H9 (cell line): ENCODE results near the gene CBLB. TPM values are rescaled to one million over a fixed set of nuclear protein-coding genes. Genes with fewer than 3 reads are reported as not detected.

ENCODE experiments used
- DNase-seq: peaks from one replicate; pipeline ENCODE4 v3.0.0-alpha.2; 2017
- H2AFZ ChIP-seq: one replicate; pipeline ENCODE4 v1.6.1; 2013; ENCODE audit warnings: mild to moderate bottlenecking, low read length, control low read depth, moderate library complexity
- H2AK5ac ChIP-seq: 2 replicates; pipeline ENCODE4 v1.6.1; 2013; ENCODE audit warnings: low read length, control low read depth, mixed read lengths; ENCODE audit not compliant: insufficient read length
- H2BK120ac ChIP-seq: one replicate; pipeline ENCODE4 v1.6.1; 2013; ENCODE audit warnings: low read depth, mild to moderate bottlenecking, low read length, control low read depth, inconsistent platforms; ENCODE audit not compliant: poor library complexity, severe bottlenecking
- H2BK12ac ChIP-seq: 2 replicates; pipeline ENCODE4 v1.6.1; 2013; ENCODE audit warnings: low read length, control low read depth, mixed read lengths, low read depth; ENCODE audit not compliant: insufficient read length
- H2BK15ac ChIP-seq: 2 replicates; pipeline ENCODE4 v1.6.1; 2013; ENCODE audit warnings: low read depth, low read length, control low read depth
- H2BK20ac ChIP-seq: one replicate; pipeline ENCODE4 v1.6.1; 2013; ENCODE audit warnings: low read depth, mild to moderate bottlenecking, low read length, control low read depth, inconsistent platforms; ENCODE audit not compliant: poor library complexity, severe bottlenecking
- H2BK5ac ChIP-seq: 2 replicates; pipeline ENCODE4 v1.6.1; 2013; ENCODE audit warnings: low read length, control low read depth, mixed read lengths; ENCODE audit not compliant: insufficient read length
- H3K14ac ChIP-seq: 2 replicates; pipeline ENCODE4 v1.6.1; 2013; ENCODE audit warnings: low read length, control low read depth; ENCODE audit not compliant: insufficient read depth
- H3K18ac ChIP-seq: 2 replicates; pipeline ENCODE4 v1.6.1; 2013; ENCODE audit warnings: low read depth, mild to moderate bottlenecking, mixed read lengths, low read length, control low read depth; ENCODE audit not compliant: insufficient read length
- H3K23ac ChIP-seq: 2 replicates; pipeline ENCODE4 v1.6.1; 2013; ENCODE audit warnings: low read length, control low read depth, mixed read lengths, low read depth; ENCODE audit not compliant: insufficient read length
- H3K23me2 ChIP-seq: 2 replicates; pipeline ENCODE4 v1.6.1; 2013; ENCODE audit warnings: low read depth, mild to moderate bottlenecking, mixed read lengths, low read length, control low read depth; ENCODE audit not compliant: insufficient read length, poor library complexity, severe bottlenecking
- H3K27ac ChIP-seq: 2 replicates; pipeline ENCODE4 v1.5.1; 2013; ENCODE audit warnings: low read length, control low read depth, mixed read lengths, low read depth; ENCODE audit not compliant: insufficient read length
- H3K27me3 ChIP-seq: 2 replicates; pipeline ENCODE4 v1.6.1; 2013; ENCODE audit warnings: low read length, control low read depth, inconsistent platforms; ENCODE audit not compliant: insufficient read depth
- H3K4ac ChIP-seq: 2 replicates; pipeline ENCODE4 v1.6.1; 2013; ENCODE audit warnings: low read depth, mild to moderate bottlenecking, control low read depth, inconsistent platforms, low read length, moderate library complexity
- H3K4me1 ChIP-seq: 2 replicates; pipeline ENCODE4 v1.6.1; 2013; ENCODE audit warnings: low read length, control low read depth, inconsistent platforms; ENCODE audit not compliant: insufficient read depth
- H3K4me2 ChIP-seq: 2 replicates; pipeline ENCODE4 v1.6.1; 2013; ENCODE audit warnings: low read length, control low read depth, mixed read lengths; ENCODE audit not compliant: insufficient read length, insufficient read depth
- H3K56ac ChIP-seq: 2 replicates; pipeline ENCODE4 v1.6.1; 2013; ENCODE audit warnings: low read depth, mild to moderate bottlenecking, mixed read lengths, low read length, control low read depth; ENCODE audit not compliant: insufficient read length
- H3K79me1 ChIP-seq: 2 replicates; pipeline ENCODE4 v1.6.1; 2013; ENCODE audit warnings: low read depth, mild to moderate bottlenecking, moderate library complexity, low read length, control low read depth, inconsistent platforms; ENCODE audit not compliant: insufficient read depth, poor library complexity, severe bottlenecking
- H3K79me2 ChIP-seq: 2 replicates; pipeline ENCODE4 v1.6.1; 2013; ENCODE audit warnings: low read length, control low read depth, inconsistent platforms; ENCODE audit not compliant: insufficient read depth
- H3K9ac ChIP-seq: 2 replicates; pipeline ENCODE4 v1.6.1; 2013; ENCODE audit warnings: low read length, control low read depth, mixed read lengths; ENCODE audit not compliant: insufficient read length; ENCODE audit errors: extremely low read depth
- H3K9me3 ChIP-seq: one replicate; pipeline ENCODE4 v1.6.1; 2013; ENCODE audit warnings: low read depth, low read length, inconsistent platforms; ENCODE audit not compliant: control insufficient read depth
- H3T11ph ChIP-seq: one replicate; pipeline ENCODE4 v1.6.1; 2013; ENCODE audit warnings: mild to moderate bottlenecking, low read length, control low read depth, inconsistent platforms
- H4K20me1 ChIP-seq: one replicate; pipeline ENCODE4 v1.6.1; 2013; ENCODE audit not compliant: control insufficient read depth, insufficient read length, insufficient read depth
- H4K5ac ChIP-seq: 2 replicates; pipeline ENCODE4 v1.6.1; 2013; ENCODE audit warnings: low read depth, mild to moderate bottlenecking, mixed read lengths, low read length, control low read depth; ENCODE audit not compliant: insufficient read length
- H4K8ac ChIP-seq: replicated peaks from 2 replicates; pipeline ENCODE4 v1.6.1; 2013; ENCODE audit warnings: low read length, control low read depth, mixed read lengths, low read depth; ENCODE audit not compliant: insufficient read length
- H4K91ac ChIP-seq: 2 replicates; pipeline ENCODE4 v1.6.1; 2013; ENCODE audit warnings: low read depth, mild to moderate bottlenecking, moderate library complexity, mixed read lengths, low read length, control low read depth; ENCODE audit not compliant: insufficient read length
- H3K27ac Mint-ChIP-seq, 3 experiments: 2 replicates in 2 of 3; 3 replicates in 1 of 3; pipeline ENCODE4 v1.8.0; 2020 to 2021; ENCODE audit warnings: mixed read lengths in 3 of 3, mild to moderate bottlenecking in 1 of 3, moderate library complexity in 1 of 3
- H3K27me3 Mint-ChIP-seq: 2 replicates; pipeline ENCODE4 v1.8.0; 2021; ENCODE audit warnings: low read depth, mild to moderate bottlenecking, moderate library complexity, mixed read lengths
- H3K36me3 Mint-ChIP-seq, 3 experiments: 2 replicates in 2 of 3; 3 replicates in 1 of 3; pipeline ENCODE4 v1.8.0; 2020 to 2021; ENCODE audit warnings: low read depth in 3 of 3, mixed read lengths in 3 of 3; ENCODE audit not compliant: insufficient read depth in 1 of 3
- H3K4me1 Mint-ChIP-seq, 2 experiments: 2 replicates each; pipeline ENCODE4 v1.8.0; 2020; ENCODE audit warnings: mixed read lengths in 2 of 2
- H3K4me3 Mint-ChIP-seq, 2 experiments: 2 replicates in 1 of 2; 3 replicates in 1 of 2; pipeline ENCODE4 v1.8.0; 2020 to 2021; ENCODE audit warnings: mild to moderate bottlenecking in 2 of 2, mixed read lengths in 2 of 2, moderate library complexity in 1 of 2
- H3K9me3 Mint-ChIP-seq, 2 experiments: 2 replicates in 1 of 2; 3 replicates in 1 of 2; pipeline ENCODE4 v1.8.0; 2020; ENCODE audit warnings: mild to moderate bottlenecking in 2 of 2, mixed read lengths in 2 of 2, moderate library complexity in 1 of 2
- WGBS: extraction: QIAGEN DNeasy Blood & Tissue Kit; methylation state at CpG from one replicate; pipeline ENCODE4 v1.1.7; 2013; ENCODE audit warnings: missing lambda C conversion rate, low lambda C conversion rate, mixed read lengths; ENCODE audit not compliant: insufficient read length; ENCODE audit errors: extremely low coverage; 5-methylcytosine and 5-hydroxymethylcytosine counted together
- total RNA-seq: library from RNA; stranded (reverse); gene quantifications from 2 replicates; pipeline ENCODE4 v1.2.1, GENCODE V29; 2021
- TF ChIP-seq, protein P1 (sequence below): fragments of 200-600 bp; sonication (generic); conservative IDR thresholded peaks from 3 replicates; pipeline ENCODE4 v1.8.0; 2021; ENCODE audit warnings: antibody characterized with exemption, mild to moderate bottlenecking

CBLB gene
- total RNA-seq, 1 experiment from 2014 or later, result 25.7 TPM

- no peak overlapping the region for H3K27ac ChIP-seq
- no peak overlapping the region for H4K5ac ChIP-seq
- no peaks in the 10 kb centered on the region for H3K79me1 ChIP-seq
- no peak overlapping the region for H3K23ac ChIP-seq
- H3K4me1 ChIP-seq, result peaks cover 2% of the 10 kb centered on the region; the same call in 1 of the 2 replicates
- peak overlapping the region; percentile 98 for H3K4me3 Mint-ChIP-seq
- no peak for DNase-seq
- H2BK20ac ChIP-seq, result no peak overlapping the region
- no peak overlapping the region for H4K8ac ChIP-seq
- H2BK15ac ChIP-seq, result no peak overlapping the region
- peaks cover 3 to 13% (median 3%) of the 10 kb centered on the region in 3 experiments; a peak in 5 of 7 replicates for H3K36me3 Mint-ChIP-seq
- H3K4me2 ChIP-seq, result peak overlapping the region; percentile 89
- H2AK5ac ChIP-seq, result no peak overlapping the region
- no peaks in the 10 kb centered on the region for H3K27me3 Mint-ChIP-seq
- WGBS, result no CpG with 5 or more reads among the region's 16 CpGs
- H3K14ac ChIP-seq, result peak overlapping the region; percentile 23
- H3K9ac ChIP-seq, result peak overlapping the region; percentile 77
- no peaks in the 10 kb centered on the region for H3K9me3 ChIP-seq
- no peaks in the 10 kb centered on the region for H3K9me3 Mint-ChIP-seq
- TF ChIP-seq, protein P1, sequence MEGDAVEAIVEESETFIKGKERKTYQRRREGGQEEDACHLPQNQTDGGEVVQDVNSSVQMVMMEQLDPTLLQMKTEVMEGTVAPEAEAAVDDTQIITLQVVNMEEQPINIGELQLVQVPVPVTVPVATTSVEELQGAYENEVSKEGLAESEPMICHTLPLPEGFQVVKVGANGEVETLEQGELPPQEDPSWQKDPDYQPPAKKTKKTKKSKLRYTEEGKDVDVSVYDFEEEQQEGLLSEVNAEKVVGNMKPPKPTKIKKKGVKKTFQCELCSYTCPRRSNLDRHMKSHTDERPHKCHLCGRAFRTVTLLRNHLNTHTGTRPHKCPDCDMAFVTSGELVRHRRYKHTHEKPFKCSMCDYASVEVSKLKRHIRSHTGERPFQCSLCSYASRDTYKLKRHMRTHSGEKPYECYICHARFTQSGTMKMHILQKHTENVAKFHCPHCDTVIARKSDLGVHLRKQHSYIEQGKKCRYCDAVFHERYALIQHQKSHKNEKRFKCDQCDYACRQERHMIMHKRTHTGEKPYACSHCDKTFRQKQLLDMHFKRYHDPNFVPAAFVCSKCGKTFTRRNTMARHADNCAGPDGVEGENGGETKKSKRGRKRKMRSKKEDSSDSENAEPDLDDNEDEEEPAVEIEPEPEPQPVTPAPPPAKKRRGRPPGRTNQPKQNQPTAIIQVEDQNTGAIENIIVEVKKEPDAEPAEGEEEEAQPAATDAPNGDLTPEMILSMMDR, result 0 out of 3 replicates have a peak, but pooled peaks have one; percentile 1
- H4K20me1 ChIP-seq, result no peaks in the 10 kb centered on the region
- peaks cover 3% of the 10 kb centered on the region; the same call in 1 of the 2 replicates for H3K79me2 ChIP-seq
- H2AFZ ChIP-seq, result no peak overlapping the region
- no peaks in the 10 kb centered on the region for H3K27me3 ChIP-seq
- no peak overlapping the region for H2BK5ac ChIP-seq
- H3K56ac ChIP-seq, result no peak overlapping the region
- peaks cover 26 to 34% of the 10 kb centered on the region in 2 experiments for H3K4me1 Mint-ChIP-seq
- peak overlapping the region in 2 of 3 experiments; percentile 2 to 80; a peak in 3 of 7 replicates for H3K27ac Mint-ChIP-seq
- no peak overlapping the region for H4K91ac ChIP-seq
- H3K18ac ChIP-seq, result no peak overlapping the region
- H2BK120ac ChIP-seq, result no peak overlapping the region
- no peak overlapping the region for H3K4ac ChIP-seq
- no peak overlapping the region for H2BK12ac ChIP-seq
- no peak overlapping the region for H3T11ph ChIP-seq
- H3K23me2 ChIP-seq, result peaks cover 8% of the 10 kb centered on the region
These were observed 941 bp downstream of the CBLB start for GRCh38 chr3:105867712-105868430.
